GM19395 (cell line): ENCODE results near the gene TP63.

Experiments
- ATAC-seq: cut with Tn5 transposase; IDR thresholded peaks from one replicate; pipeline ENCODE4 v1.9.1; 2021; ENCODE audit warnings: mild to moderate bottlenecking, moderate library complexity; ENCODE audit not compliant: unreplicated experiment

Gene TP63

GRCh38 chr3:189772584-189772983, 141.4 kb downstream of the TP63 start:
- ATAC-seq: no peak

GRCh38 chr3:189773056-189773455, 141.9 kb downstream of the TP63 start:
- ATAC-seq: no peak

GRCh38 chr3:189776149-189776824, 145.1 kb downstream of the TP63 start:
- no peak for ATAC-seq

GRCh38 chr3:189778340-189778950, 147.3 kb downstream of the TP63 start:
- no peak for ATAC-seq

GRCh38 chr3:189779166-189779565, 148.0 kb downstream of the TP63 start:
- no peak for ATAC-seq

- no peak for ATAC-seq
Observed at GRCh38 chr3:189780546-189781270, 149.5 kb downstream of the TP63 start.

DNA sequence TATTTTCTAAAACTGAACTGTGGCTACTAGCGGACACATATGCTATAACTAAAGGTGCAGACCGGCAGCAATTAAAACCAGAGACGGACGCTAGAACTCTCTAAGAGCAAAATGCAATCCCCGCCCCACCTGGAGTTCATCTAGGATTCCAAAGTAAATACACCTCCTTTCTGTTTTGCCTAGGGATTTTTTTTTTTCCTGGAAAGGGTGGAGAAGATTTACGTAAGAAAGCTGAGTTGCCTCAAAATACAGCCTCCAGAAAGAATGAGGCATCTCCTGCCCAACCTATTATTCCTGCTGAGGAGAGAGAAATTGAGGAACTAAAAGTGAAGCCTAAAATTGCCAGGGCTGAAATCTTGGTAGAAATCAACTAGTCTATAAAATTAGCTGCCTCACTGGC, 150.2 kb downstream of the TP63 start:
- no peak for ATAC-seq

GRCh38 chr3:189786479-189787064, 155.4 kb downstream of the TP63 start:
- ATAC-seq: no peak

DNA sequence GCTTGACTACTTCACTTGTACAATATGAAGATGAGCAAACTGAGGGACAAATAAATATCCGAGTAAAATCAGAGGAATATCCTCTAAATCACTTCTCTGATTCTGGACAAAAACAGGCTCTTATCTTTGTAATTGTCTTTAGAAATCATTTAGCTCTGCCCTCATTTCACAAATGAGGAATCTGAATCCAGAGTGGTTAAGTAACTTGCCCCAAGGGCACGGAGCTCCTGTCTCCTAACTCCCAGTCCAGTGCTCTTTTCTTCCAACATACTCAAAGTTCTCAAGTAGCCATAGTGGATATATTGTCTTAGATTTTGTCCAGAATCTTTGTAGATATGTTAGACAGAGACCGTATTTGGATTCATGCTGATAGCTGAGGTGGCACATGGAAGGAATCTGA, 156.0 kb downstream of the TP63 start:
- no peak for ATAC-seq

GRCh38 chr3:189787632-189788031, 156.4 kb downstream of the TP63 start:
- no peak for ATAC-seq

- no peak for ATAC-seq
Observed at GRCh38 chr3:189789432-189789831, 158.2 kb downstream of the TP63 start.

DNA sequence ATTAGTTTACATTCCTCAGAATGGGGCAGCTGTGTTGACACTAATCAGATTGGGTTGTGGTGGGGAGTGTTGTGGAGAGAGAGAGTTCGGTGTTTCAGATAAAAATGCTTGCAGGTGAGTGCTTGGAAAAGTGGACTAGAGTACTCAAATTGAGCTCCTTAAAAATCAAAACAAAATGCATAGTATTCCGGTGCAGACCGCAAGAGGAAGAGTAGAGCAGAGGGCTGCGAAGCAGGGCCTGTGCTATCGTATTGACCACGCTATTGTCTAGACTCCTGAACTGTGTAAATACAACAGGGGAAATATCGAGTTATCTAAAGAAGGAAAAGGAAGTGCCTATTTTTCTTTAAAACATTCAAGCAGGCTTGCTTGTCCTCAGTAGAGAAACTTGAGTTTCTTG, 159.5 kb downstream of the TP63 start:
- no peak for ATAC-seq

- ATAC-seq: no peak
Observed at GRCh38 chr3:189792046-189792929, 161.1 kb downstream of the TP63 start.

DNA sequence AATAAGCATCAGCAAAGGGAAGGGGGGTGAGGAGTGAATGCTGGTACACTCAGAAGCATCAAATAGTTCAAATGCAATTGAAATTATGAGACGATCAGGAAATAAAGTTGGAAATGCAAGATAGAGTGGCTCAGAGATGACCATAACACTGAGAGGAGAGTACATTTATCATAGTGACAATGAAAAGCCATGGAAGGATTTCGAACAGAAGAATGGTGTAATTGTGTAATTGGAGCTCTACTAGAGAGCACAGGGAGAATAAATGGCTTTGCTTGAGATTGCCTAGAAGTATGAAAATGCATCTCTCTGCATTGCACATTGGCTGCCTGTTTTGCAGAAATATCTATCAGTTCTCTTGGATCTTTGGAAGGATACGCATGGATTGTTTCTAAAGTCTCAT, 163.3 kb downstream of the TP63 start:
- ATAC-seq: no peak

DNA sequence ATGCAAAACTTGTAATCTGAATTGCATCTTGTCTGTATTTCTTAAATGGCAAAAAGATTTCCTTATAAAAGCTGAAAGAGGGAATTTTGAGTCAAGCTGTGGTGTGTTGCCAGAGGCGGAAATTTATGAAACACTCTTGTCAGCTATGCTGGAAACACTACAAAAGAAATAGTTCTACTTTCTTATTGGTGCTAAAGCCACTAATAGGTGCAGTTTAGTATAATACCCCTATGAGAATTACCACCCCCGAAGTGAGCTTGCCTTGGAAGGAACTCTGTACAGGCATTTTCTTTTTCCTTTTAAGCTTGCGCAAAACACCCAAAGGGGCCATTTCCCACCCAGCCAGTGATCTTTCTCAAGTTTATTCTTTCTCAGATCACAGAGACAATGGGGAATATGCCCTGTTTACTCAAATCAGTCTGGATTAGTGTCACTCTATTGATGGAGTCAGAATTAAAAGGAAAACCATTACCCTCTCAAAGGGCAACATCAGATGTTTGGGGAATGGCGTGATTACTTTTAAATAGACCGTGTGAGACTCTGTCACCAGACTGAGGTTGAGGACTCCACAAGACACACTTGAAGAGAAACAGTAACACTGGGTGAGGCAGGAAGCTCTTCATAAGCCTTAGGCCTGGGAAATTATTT, 166.0 kb downstream of the TP63 start:
- ATAC-seq: no peak

- ATAC-seq: no peak
Observed at GRCh38 chr3:189799366-189799765, 168.2 kb downstream of the TP63 start.

GRCh38 chr3:189800436-189800835, 169.2 kb downstream of the TP63 start:
- ATAC-seq: no peak

DNA sequence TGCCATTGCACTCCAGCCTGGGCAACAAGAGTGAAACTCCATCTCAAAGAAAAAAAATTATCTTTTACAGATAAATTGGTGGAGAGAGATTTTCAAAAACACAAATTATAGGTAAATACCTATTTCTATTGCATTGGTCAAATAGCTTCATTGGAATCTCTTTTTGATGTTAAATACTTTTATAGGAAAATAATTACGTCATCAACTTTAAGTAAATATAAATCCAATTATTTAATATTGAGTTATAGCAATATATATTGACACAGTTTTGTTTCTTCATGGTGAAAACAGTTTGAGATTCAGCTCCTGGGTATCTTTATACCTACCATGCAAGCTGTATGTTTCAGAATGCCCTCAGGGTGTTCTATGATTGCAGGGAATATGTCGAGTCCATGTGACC, 172.1 kb downstream of the TP63 start:
- no peak for ATAC-seq

DNA sequence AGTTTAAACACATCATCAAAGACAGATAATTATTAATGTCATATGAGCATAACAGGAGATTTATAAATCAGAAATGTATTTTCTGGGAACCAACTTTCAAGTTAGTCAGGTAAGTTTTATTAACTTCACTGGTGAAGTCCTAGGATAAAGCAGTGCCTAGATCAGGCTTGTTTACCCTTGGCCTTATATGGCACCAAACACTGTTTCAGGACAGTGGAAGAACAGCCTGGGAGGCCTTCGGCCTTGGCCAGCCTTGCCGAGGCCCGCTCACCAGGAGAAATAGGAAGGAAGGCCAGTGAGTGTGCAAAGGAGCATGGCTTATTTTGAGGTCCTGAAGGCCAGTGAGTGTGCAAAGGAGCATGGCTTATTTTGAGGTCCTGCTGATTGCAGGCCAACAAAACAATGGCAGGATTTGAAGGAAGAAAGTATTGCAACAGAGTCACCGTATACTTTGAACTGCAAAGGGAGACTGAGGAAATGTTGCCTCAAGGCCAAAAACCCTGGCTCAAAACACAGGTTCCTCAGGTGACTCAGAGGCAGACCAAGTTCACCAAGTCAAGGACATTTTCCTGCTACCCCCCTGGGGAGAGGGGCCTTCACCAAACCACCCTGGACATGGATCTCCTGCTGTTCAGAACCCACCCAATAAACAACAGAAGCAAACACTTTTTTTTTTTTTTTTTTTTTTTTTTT, 174.3 kb downstream of the TP63 start:
- ATAC-seq: no peak
